Left lobe of liver (tissue), 2 donors: Measurements from ENCODE around the gene PCDHGA11. TPM values are rescaled to one million over a fixed set of nuclear protein-coding genes. Genes with fewer than 3 reads are reported as not detected.
A peak's percentile ranks its signal among the peaks of the same experiment; 100 is the strongest.
"Not testable (repeated sequence)": the region's sequence is repeated elsewhere in the genome, so short reads cannot be mapped to it uniquely, and the experiment has no call there.

Source experiments
- ATAC-seq: fragments of 200-7000 bp; cut with Tn5 transposase; one replicate; pipeline ENCODE4 v1.9.1; 2020; ENCODE audit warnings: mild to moderate bottlenecking, moderate library complexity
- DNase-seq: peaks from one replicate; pipeline ENCODE4 v3.0.0-alpha.2; 2020; ENCODE audit warnings: low spot score
- total RNA-seq: library from RNA; stranded (reverse); gene quantifications from one replicate; pipeline ENCODE4 v1.2.1, GENCODE V29; 2021
- donor health status: DM: no; HTN: no; CAD: no; lungs with moderate emphysema.
- donor health status: DM: no; HTN: yes; CAD: no.

The PCDHGA11 gene
- 0.68 TPM for total RNA-seq

- ATAC-seq (peak; percentile 59), DNase-seq (no peak)
Measured at GRCh38 chr5:141420855-141421488, at the start of gene PCDHGA11. Gene PCDHGA11 (plus strand): TSS chr5:141421051. CDS start chr5:141421228, 177 bp downstream.

- DNase-seq (no peak), ATAC-seq (no peak)
Measured at GRCh38 chr5:141371572-141372475, 49.0 kb upstream of the PCDHGA11 start.

GRCh38 chr5:141373673-141374317 is 47.1 kb upstream of the PCDHGA11 start, which contains the start of gene PCDHGA6:
Gene PCDHGA6 (plus strand): TSS chr5:141373891. CDS start chr5:141374084, 193 bp downstream.
- no peak for DNase-seq
- ATAC-seq = no peak

GRCh38 chr5:141374627-141375026 is 46.2 kb upstream of the PCDHGA11 start:
- ATAC-seq (no peak), DNase-seq (no peak)

GRCh38 chr5:141375444-141376155 is 45.3 kb upstream of the PCDHGA11 start:
- DNase-seq, ATAC-seq: not testable (repeated sequence)

GRCh38 chr5:141382469-141383294 is 38.2 kb upstream of the PCDHGA11 start, which contains the start of gene PCDHGA7:
Gene PCDHGA7 (plus strand): TSS chr5:141382742. CDS start chr5:141382900, 158 bp downstream.
- DNase-seq = no peak
- no peak for ATAC-seq

GRCh38 chr5:141383345-141383744 is 37.5 kb upstream of the PCDHGA11 start:
- DNase-seq (no peak), ATAC-seq (no peak)

GRCh38 chr5:141384471-141385267 is 36.2 kb upstream of the PCDHGA11 start:
- no peak for ATAC-seq
- no peak for DNase-seq

GRCh38 chr5:141387557-141388311 is 33.1 kb upstream of the PCDHGA11 start, which contains the start of gene PCDHGB4:
Gene PCDHGB4 (plus strand): TSS chr5:141387698. CDS start chr5:141387885, 187 bp downstream.
- DNase-seq = not testable (repeated sequence)
- peak; percentile 97 for ATAC-seq

- ATAC-seq (no peak), DNase-seq (no peak)
Measured at GRCh38 chr5:141388661-141389060, 32.2 kb upstream of the PCDHGA11 start.

- no peak for DNase-seq
- no peak for ATAC-seq
Measured at GRCh38 chr5:141389153-141390042, 31.5 kb upstream of the PCDHGA11 start.

- ATAC-seq (no peak), DNase-seq (no peak)
Measured at GRCh38 chr5:141392429-141393198, 28.2 kb upstream of the PCDHGA11 start, which contains the start of gene PCDHGA8. Gene PCDHGA8 (plus strand): TSS chr5:141392633. CDS start chr5:141392814, 181 bp downstream.

GRCh38 chr5:141393267-141393666 is 27.6 kb upstream of the PCDHGA11 start:
- ATAC-seq (no peak), DNase-seq (no peak)

GRCh38 chr5:141394401-141395187 is 26.3 kb upstream of the PCDHGA11 start:
- not testable (repeated sequence) for ATAC-seq, DNase-seq
